Ascending aorta (tissue), 2 donors: ENCODE measurements around the gene FMO3. TPM values are rescaled to one million over a fixed set of nuclear protein-coding genes. Genes with fewer than 3 reads are reported as not detected.

Source experiments
- DNase-seq, 2 donors: peaks; one replicate each; pipeline ENCODE4 v3.0.0-alpha.2; 2019; ENCODE audit warnings: low spot score in 2 of 2
- H3K27ac ChIP-seq, 2 donors: fragments of 200-600 bp; sonication (generic); one replicate each; pipeline ENCODE4 v1.5.1; 2016 to 2017; ENCODE audit warnings: mild to moderate bottlenecking in 1 of 2
- H3K27me3 ChIP-seq: fragments of 200-600 bp; sonication (generic); one replicate; pipeline ENCODE4 v1.5.1; 2017
- H3K36me3 ChIP-seq, 2 donors: fragments of 200-600 bp; sonication (generic); one replicate each; pipeline ENCODE4 v1.5.1; 2016
- H3K4me1 ChIP-seq, 2 donors: fragments of 200-600 bp; sonication (generic); one replicate each; pipeline ENCODE4 v1.5.1; 2016 to 2017; ENCODE audit warnings: mild to moderate bottlenecking in 1 of 2
- H3K4me3 ChIP-seq, 2 donors: fragments of 200-600 bp; sonication (generic); one replicate each; pipeline ENCODE4 v1.5.1; 2016 to 2017; ENCODE audit warnings: mild to moderate bottlenecking in 1 of 2
- H3K9me3 ChIP-seq, 2 donors: fragments of 200-600 bp; sonication (generic); one replicate each; pipeline ENCODE4 v1.5.1; 2016
- intact Hi-C: fragments of 100-400 bp; cut with DNase I; formaldehyde crosslinking; loops from one replicate; pipeline ENCODE4 v1.15.1; 2023
- total RNA-seq: library from RNA; depleted of rRNA; stranded (reverse); fragments of >200 nt; gene quantifications from one replicate; pipeline ENCODE4 v1.1.0, GENCODE V29; 2016
- TF ChIP-seq, protein P1 (sequence below), 3 experiments: fragments of 200-600 bp in 2 of 3; fragments of 450-650 bp in 1 of 3; sonication (generic) in 2 of 3; IDR thresholded peaks; one replicate each; pipeline ENCODE4 v1.5.1; 2016 to 2019; ENCODE audit warnings: antibody characterized with exemption in 3 of 3, mild to moderate bottlenecking in 1 of 3, moderate library complexity in 1 of 3

FMO3 gene
- total RNA-seq, 1 donor from 2014 or later: 6.0 TPM

DNA sequence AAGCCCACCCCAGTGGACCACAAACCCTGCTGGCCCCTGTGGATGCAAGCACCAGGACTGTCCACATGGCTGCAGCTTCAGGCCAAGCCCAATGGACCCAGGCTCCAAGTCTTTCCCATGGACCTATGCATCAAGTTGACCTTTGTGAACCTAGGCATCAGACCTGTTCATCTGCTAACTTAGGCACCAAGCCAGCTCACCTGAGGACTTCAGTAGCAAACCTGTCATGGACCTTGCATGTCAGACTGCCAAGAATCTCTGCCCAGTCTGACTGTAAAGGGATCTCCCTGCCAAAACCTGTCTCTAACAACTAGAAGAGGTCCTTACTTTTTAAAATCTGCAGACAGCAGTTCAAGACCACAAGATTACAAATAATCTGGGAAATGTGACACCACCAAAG lies 37.8 kb downstream of the FMO3 start:
- H3K4me1 ChIP-seq: peaks cover 5 to 36% of the 10 kb centered on the region in 2 donors
- TF ChIP-seq, protein P1, sequence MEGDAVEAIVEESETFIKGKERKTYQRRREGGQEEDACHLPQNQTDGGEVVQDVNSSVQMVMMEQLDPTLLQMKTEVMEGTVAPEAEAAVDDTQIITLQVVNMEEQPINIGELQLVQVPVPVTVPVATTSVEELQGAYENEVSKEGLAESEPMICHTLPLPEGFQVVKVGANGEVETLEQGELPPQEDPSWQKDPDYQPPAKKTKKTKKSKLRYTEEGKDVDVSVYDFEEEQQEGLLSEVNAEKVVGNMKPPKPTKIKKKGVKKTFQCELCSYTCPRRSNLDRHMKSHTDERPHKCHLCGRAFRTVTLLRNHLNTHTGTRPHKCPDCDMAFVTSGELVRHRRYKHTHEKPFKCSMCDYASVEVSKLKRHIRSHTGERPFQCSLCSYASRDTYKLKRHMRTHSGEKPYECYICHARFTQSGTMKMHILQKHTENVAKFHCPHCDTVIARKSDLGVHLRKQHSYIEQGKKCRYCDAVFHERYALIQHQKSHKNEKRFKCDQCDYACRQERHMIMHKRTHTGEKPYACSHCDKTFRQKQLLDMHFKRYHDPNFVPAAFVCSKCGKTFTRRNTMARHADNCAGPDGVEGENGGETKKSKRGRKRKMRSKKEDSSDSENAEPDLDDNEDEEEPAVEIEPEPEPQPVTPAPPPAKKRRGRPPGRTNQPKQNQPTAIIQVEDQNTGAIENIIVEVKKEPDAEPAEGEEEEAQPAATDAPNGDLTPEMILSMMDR (IDR thresholded peaks at IDR 0.05): no peak
- intact Hi-C loops: no loop called here
- peaks cover 0 to 12% of the 10 kb centered on the region in 2 donors for H3K9me3 ChIP-seq
- no peaks in the 10 kb centered on the region for H3K27me3 ChIP-seq
- peak overlapping the region; percentile 60 to 63 for H3K27ac ChIP-seq
- no peak overlapping the region for H3K4me3 ChIP-seq
- DNase-seq: no peak
- H3K36me3 ChIP-seq: no peaks in the 10 kb centered on the region

- DNase-seq: no peak
- Histone ChIP-seq H3K27me3 (no peaks in the 10 kb centered on the region), H3K4me3 (no peak overlapping the region), H3K27ac (peak overlapping the region; percentile 88 to 89), H3K36me3 (no peaks in the 10 kb centered on the region), H3K4me1 (peaks cover 4 to 20% of the 10 kb centered on the region in 2 donors), H3K9me3 (peaks cover 0 to 6% of the 10 kb centered on the region in 2 donors)
- TF ChIP-seq, protein P1 (IDR thresholded peaks at IDR 0.05): no peak
- intact Hi-C loops: no loop called here
Observed at GRCh38 chr1:171134204-171134923, 43.7 kb downstream of the FMO3 start.

GRCh38 chr1:171137580-171137979 lies 46.9 kb downstream of the FMO3 start:
- DNase-seq: no peak
- H3K27ac ChIP-seq: peak overlapping the region; percentile 88 to 89
- TF ChIP-seq, protein P1 (IDR thresholded peaks at IDR 0.05): no peak

DNA sequence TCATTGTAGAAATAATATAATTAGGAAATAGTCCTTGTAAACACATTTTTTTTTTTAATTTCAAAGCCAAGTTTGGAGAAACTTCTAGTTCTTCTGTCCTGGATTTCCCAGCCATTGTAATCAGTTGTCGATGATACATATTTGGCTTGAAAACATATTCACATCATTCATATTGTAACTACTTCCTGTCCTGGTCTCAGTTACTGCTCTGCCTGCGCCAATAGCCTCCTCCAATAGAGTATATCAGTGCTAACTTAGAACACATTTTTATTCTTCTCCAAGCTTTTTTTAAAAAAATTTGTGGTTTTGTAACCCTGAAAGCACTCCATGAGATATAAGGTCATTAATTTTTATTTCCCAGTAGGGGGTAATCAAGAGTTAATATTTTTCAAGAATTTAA lies 48.3 kb downstream of the FMO3 start:
- intact Hi-C loops: no loop called here
- Histone ChIP-seq H3K36me3 (no peaks in the 10 kb centered on the region), H3K9me3 (no peaks in the 10 kb centered on the region), H3K4me3 (no peak overlapping the region), H3K27me3 (no peaks in the 10 kb centered on the region), H3K27ac (peak overlapping the region; percentile 88 to 89), H3K4me1 (peaks cover 9 to 60% of the 10 kb centered on the region in 2 donors)
- DNase-seq: no peak
- TF ChIP-seq, protein P1 (IDR thresholded peaks at IDR 0.05): no peak

More at GRCh38 chr1:171137580-171137979, 46.9 kb downstream of the FMO3 start:
- Histone ChIP-seq H3K4me3 (no peak overlapping the region), H3K4me1 (peaks cover 9 to 46% of the 10 kb centered on the region in 2 donors), H3K27me3 (no peaks in the 10 kb centered on the region), H3K36me3 (no peaks in the 10 kb centered on the region), H3K9me3 (no peaks in the 10 kb centered on the region)
- intact Hi-C loops: no loop called here

- DNase-seq: no peak
- no peaks in the 10 kb centered on the region for H3K36me3 ChIP-seq
- H3K4me3 ChIP-seq: no peak overlapping the region
- peak overlapping the region; percentile 88 to 89 for H3K27ac ChIP-seq
- H3K4me1 ChIP-seq: peaks cover 7 to 55% of the 10 kb centered on the region in 2 donors
- intact Hi-C loops: loop anchor here (5.0 kb wide), 1 partner anchor 172 kb away; the partner anchor contains the start of gene FMO4
- no peaks in the 10 kb centered on the region for H3K27me3 ChIP-seq
- no peaks in the 10 kb centered on the region for H3K9me3 ChIP-seq
- TF ChIP-seq, protein P1 (IDR thresholded peaks at IDR 0.05): no peak
Observed at GRCh38 chr1:171139890-171140289, 49.2 kb downstream of the FMO3 start.
